Activated CD4-positive, alpha-beta T cell treated with anti-CD3 and anti-CD28 coated beads, Interleukin-2, Interleukin-4, amounts not matched to agents 100 ng/mL and 50 ng/mL, durations not matched to agents 16 hours and 8 hours (primary cell): ENCODE measurements around the gene CHERP.

Experiments used
- DNase-seq: peaks from one replicate; pipeline ENCODE4 v3.0.0-alpha.2; 2020; ENCODE audit warnings: low spot score

Gene CHERP, protein sequence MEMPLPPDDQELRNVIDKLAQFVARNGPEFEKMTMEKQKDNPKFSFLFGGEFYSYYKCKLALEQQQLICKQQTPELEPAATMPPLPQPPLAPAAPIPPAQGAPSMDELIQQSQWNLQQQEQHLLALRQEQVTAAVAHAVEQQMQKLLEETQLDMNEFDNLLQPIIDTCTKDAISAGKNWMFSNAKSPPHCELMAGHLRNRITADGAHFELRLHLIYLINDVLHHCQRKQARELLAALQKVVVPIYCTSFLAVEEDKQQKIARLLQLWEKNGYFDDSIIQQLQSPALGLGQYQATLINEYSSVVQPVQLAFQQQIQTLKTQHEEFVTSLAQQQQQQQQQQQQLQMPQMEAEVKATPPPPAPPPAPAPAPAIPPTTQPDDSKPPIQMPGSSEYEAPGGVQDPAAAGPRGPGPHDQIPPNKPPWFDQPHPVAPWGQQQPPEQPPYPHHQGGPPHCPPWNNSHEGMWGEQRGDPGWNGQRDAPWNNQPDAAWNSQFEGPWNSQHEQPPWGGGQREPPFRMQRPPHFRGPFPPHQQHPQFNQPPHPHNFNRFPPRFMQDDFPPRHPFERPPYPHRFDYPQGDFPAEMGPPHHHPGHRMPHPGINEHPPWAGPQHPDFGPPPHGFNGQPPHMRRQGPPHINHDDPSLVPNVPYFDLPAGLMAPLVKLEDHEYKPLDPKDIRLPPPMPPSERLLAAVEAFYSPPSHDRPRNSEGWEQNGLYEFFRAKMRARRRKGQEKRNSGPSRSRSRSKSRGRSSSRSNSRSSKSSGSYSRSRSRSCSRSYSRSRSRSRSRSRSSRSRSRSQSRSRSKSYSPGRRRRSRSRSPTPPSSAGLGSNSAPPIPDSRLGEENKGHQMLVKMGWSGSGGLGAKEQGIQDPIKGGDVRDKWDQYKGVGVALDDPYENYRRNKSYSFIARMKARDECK

DNA sequence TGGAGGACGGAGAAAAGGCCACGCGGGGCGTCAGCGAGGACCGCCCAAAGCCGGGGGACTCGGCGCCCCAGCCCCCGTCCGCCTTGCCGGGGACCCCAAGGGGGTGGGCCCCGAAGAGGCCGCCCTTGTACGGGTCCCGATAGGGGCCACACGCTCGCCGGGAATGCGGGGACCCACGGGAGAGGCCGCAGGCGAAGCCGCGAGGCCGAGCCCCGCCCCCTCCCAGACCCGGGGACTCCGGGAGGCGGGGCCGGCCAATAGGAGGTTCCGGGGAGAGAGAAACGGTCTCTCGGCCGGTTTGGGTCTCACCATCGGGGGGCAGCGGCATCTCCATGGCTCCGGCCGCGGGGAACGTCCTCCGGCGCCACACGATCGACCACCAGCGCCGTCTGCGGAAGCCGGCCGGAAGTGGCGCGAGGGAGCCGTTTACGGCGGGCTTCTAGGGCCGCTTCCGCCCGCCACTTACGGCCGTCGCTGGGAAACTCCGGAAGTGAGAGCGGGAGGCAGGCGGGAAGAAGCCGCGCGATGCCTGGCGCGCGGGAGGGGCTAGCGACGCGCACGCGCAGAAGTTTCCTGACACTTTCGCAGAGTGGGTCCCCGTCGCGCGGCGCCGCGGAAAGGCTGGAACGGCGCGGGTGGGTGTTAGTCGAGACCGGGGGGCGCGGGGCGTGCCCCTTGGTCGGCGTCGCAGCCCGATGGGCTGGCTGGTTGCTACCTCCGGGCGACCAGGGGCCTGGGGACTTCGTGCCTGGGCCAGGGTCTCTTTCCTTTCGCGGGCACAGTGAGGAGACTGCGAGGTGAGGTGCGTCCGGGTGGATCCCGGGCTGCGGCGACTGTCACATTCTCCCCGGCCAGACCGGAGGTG lies at the start of gene CHERP:
TSS of gene CHERP (minus strand) at position 393 of the 865 bp plus-strand sequence. CDS start at position 334, 59 bp downstream.
- peak; percentile 95 for DNase-seq

GRCh38 chr19:16590876-16591802 lies 48.9 kb upstream of the CHERP start:
- no peak for DNase-seq

- DNase-seq = no peak
These were observed 47.7 kb upstream of the CHERP start for GRCh38 chr19:16589917-16590316.

DNA sequence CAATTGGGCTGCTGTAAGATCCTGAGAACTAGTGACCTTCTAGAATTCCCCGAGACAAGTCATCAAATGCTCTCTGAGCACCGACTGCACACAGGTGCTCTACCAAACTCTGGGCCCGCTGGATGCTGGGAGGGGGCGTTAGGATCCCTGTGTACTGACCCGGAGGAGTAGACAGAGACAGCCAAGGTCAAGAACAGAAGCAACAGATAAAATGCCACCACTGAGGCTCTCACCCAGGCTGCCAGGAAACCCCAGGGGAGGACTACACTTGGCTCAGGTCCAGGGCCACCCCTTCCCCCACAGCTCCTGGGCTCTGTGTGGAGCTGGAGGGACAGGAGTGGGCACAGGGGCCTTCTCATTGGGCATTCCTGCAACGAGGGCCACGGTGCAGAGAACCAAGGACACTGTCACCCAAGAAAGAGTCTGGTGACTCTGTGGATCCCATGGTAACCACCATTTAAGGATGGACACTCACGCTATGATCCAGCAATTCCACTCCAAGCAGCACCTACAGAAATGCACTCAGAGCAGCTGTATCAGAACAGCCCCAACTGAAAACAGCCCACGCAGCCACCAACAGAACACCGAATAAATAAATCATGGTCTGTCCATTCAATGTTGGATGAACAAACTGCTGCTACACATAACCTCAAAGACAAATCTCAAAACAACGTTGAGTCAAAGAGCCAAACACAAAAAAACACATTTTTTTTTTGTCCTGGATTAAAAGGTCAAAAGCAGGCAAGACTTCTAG lies 46.8 kb upstream of the CHERP start:
- DNase-seq = no peak

DNA sequence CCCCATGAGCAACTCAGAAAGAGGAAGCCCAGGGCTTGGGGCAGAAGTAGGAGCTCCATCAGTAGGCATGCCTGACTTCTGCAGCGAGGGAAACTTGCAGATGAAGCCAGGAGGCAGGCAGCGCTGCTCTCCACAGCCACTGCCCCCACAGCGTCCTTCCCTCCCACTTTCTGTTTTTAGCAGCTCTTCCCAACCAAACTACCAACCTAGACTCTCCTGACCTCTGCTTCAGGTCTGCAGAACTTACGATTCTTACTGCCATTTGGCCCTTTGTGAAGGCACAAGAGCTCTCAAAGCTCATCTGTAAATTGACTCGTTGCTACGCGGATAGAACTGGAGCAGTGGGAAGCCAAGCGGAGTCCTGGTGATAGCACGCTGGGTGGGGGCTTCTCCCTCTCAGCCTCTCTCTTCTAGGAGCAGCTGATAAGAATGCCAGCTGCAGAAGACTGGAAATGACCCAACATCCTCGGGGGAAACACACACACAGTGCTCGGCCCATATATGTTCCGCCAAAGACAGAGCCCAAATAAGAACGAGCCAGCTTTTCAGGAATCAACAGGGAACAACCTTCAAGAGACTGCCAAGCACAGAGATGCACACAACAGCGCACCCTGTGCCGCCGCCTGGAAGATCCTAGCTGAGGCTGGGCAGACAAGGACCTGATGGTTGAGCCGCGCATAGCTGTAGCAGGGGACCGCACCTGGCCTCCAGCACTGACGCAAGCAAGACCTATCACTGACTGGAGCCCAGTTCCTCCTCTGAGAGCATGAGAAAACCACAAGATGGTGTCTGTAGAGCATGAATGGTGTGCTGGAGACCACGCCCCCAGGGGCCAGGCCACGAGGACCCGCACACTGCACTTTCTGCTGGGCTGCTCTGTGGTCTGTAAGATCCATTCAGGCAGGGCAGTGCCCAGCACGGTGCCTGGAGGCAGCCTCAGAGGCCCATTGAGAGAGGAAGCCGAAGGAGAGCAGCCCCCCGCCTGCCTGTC lies 45.9 kb upstream of the CHERP start:
- DNase-seq = peak; percentile 82

GRCh38 chr19:16586991-16587832 lies 45.0 kb upstream of the CHERP start:
- DNase-seq = peak; percentile 64

DNA sequence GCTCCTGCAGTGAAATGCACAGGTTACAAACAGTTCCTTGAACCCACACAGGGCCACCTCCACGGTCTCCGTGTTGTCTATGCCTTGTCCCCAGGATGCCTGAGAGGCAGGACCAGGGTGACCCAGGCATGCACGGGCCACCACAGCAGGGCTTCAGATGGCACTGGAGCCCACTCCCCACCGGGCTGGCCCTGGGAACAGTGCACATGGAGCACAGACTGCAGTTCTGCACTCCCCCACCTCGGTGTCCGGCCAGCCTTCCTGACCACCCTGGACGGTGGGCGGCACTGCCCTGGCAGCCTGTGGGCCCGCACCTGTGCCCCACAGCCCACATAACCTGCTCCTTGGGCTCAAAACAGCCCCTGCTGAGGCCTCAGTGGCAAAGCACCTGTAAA lies 44.2 kb upstream of the CHERP start:
- no peak for DNase-seq

DNA sequence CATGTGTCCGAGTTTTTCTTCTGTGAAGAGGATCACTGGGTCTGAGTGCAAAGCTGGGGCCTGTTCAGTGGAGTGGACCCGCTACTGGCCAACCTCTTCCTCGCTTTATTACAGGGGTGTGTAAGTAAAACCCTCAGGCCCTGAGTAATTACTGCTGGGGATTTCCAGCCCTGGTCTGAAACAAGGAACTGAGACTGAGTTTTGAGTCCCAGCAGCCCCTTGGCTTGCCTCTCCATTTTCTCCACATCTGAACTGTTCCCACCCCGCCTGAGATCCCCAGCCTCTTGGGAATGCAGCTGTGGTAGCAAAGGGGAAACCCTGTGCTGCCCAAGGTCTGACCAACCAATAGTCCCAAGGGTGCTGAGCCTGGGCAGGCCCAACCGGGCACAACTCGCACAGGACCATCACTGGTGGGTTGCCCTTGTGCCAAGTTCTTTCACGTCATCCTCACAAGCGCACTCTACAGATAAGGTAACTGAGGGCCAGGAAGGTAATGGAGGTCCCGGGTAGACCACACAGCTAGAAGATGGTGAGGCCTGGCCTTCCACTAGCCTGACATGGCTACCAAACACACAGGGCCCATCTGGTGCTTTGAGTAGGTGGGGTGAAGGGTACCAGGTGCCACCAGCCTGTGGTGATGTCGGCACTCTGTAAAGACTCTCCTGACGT lies 43.7 kb upstream of the CHERP start:
- DNase-seq = peak; percentile 71

DNA sequence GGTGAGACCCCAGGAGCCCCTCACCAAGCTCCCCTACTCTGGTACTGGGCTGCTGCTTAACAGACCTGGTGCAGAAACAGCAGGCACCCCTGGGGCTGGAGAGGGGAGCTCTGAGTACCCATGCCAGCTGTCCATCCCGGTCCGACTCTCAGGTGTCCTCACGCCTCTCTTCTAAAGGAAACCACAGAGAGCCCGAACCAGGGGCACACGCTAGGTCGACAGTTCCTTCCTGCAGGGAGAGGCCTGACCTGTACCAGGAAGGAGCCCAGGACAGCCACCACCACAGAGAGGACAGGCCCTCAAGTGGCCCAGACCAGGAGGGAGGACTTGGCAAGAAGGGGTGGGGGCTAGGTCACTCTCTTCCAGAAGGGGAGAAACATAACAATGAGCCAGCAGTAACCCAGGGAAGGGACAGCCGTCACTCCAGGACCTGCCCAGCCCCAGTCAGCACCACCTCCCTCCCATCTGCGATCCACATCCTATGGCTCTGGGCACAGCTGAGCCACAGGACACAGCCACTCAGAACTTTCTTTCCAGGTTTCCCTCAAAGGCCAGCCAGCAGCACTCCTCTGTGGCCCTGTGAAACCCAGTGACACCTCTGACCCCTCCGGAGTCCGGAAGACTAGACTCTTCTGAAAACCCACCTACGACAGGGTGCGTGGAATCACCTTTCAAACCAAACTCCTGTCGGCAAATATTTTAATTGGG lies 43.0 kb upstream of the CHERP start:
- DNase-seq = no peak

DNA sequence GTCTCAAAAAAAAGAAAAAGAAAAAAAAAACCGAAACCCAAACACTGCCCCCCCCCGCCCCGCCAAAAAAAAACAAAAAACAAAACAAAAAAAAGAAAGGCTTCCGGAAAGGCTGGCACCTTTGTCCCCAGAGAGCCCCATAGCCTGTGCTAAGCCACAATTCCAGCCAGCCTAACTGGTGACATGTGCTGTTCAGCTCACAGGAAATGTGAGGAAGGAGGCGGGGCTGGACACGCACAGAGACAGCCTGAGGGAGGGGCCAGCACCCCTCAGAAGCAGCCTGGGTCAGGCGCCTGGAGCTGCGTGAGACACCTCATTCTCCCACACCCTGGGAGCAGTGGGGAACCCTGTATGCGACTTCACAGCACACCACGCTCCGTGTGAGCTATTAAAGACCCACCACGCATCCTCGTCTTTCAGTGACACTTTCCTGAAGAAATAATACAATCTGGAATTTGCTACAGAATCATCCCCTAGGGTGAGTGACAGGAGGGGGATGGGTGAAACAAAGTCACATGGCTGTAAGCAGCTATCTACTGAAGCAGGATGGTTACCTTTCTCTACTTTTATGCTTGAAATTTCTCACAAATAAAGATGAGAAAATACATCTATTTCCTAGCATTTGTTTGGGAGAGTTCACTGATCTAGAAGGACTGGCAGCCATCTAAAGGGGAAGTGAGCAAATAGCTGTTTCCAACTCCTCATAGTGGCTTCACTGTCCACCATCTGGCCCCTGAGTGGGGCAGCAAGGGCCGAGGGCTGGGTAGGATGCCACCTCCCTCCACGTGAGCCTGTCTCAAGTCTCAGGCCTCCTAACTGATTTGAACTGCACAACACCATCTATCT lies 42.2 kb upstream of the CHERP start:
- peak; percentile 94 for DNase-seq

GRCh38 chr19:16582486-16583261 lies 40.4 kb upstream of the CHERP start:
- no peak for DNase-seq

DNA sequence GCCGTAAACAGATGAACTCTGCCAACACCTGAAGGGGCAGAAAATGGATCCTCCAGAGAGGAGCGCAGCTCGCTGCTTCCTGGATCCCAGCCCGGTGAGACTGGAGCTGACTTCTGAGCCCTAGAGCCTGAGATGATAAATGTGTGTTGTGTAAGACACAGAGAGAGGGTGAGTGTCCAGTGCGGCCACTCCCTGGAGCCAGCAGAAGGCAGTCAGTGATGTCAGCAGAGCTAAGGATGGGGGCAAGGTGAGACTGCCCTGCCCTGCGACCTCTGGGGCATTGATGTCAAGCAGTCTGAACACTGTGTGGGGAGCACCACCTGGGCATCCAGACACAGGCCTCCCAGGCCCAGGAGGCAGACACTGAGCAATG lies 39.7 kb upstream of the CHERP start:
- no peak for DNase-seq

GRCh38 chr19:16581145-16581970 lies 39.1 kb upstream of the CHERP start:
- no peak for DNase-seq

- DNase-seq = no peak
These were observed 37.1 kb upstream of the CHERP start for GRCh38 chr19:16579381-16579780.
